HepG2 (cell line): ENCODE results near the gene KRTCAP2. TPM values are rescaled to one million over a fixed set of nuclear protein-coding genes. Genes with fewer than 3 reads are reported as not detected.

ENCODE experiments used
- CCDC6 ChIP-seq: sonication (generic); formaldehyde crosslinking; IDR thresholded peaks from 2 replicates; pipeline ENCODE4 v1.8.1; 2022; ENCODE audit warnings: mild to moderate bottlenecking, missing genetic modification reagents, moderate library complexity
- FOXO1 ChIP-seq: sonication (generic); formaldehyde crosslinking; IDR thresholded peaks from 2 replicates; pipeline ENCODE4 v1.4.0; 2020; ENCODE audit warnings: missing genetic modification reagents
- GZF1 ChIP-seq: sonication (generic); formaldehyde crosslinking; IDR thresholded peaks from 2 replicates; pipeline ENCODE4 v1.5.1; 2020; ENCODE audit warnings: mild to moderate bottlenecking, missing genetic modification reagents
- HDAC2 ChIP-seq: sonication (generic); formaldehyde crosslinking; IDR thresholded peaks from 2 replicates; pipeline ENCODE4 v1.4.0; 2020; ENCODE audit warnings: missing genetic modification reagents
- IRF2 ChIP-seq: IDR thresholded peaks from 2 replicates; pipeline ENCODE4 v1.6.1; 2018; ENCODE audit warnings: missing genetic modification reagents, missing compliant biosample characterization
- KMT2B ChIP-seq: IDR thresholded peaks from 2 replicates; pipeline ENCODE4 v1.6.1; 2016; ENCODE audit warnings: missing genetic modification reagents, missing compliant biosample characterization
- MAZ ChIP-seq, 2 experiments: sonication (generic) in 1 of 2; formaldehyde crosslinking in 1 of 2; IDR thresholded peaks; 2 replicates each; pipeline versions ENCODE4 v1.5.0 to v1.6.1; 2012 to 2020; ENCODE audit warnings: low read depth in 2 of 2, mild to moderate bottlenecking in 2 of 2, borderline replicate concordance in 1 of 2, improper control_type of control experiment in 1 of 2, low read length in 1 of 2, missing genetic modification reagents in 1 of 2, moderate library complexity in 1 of 2
- NFKBIZ ChIP-seq: IDR thresholded peaks from 2 replicates; pipeline ENCODE4 v1.6.1; 2018; ENCODE audit warnings: missing genetic modification reagents, missing compliant biosample characterization
- NR2F6 ChIP-seq, 2 experiments: IDR thresholded peaks; 2 replicates each; pipeline ENCODE4 v1.6.1; 2016; ENCODE audit warnings: antibody characterized with exemption in 1 of 2, mild to moderate bottlenecking in 1 of 2
- PHF20 ChIP-seq: sonication (generic); formaldehyde crosslinking; IDR thresholded peaks from 2 replicates; pipeline ENCODE4 v1.5.0; 2020; ENCODE audit warnings: mild to moderate bottlenecking, missing genetic modification reagents
- POLR2A ChIP-seq, 2 experiments: IDR thresholded peaks; 2 replicates each; pipeline ENCODE4 v1.6.1; 2011; ENCODE audit warnings: low read depth in 2 of 2, low read length in 2 of 2, mild to moderate bottlenecking in 1 of 2, moderate library complexity in 1 of 2; ENCODE audit not compliant: insufficient read depth in 1 of 2
- RXRB ChIP-seq: IDR thresholded peaks from 2 replicates; pipeline ENCODE4 v1.6.1; 2016; ENCODE audit warnings: borderline replicate concordance, missing genetic modification reagents, missing compliant biosample characterization
- THAP11 ChIP-seq: IDR thresholded peaks from 2 replicates; pipeline ENCODE4 v1.6.1; 2016; ENCODE audit warnings: missing biosample characterization, missing genetic modification reagents
- ZBTB21 ChIP-seq: sonication (generic); formaldehyde crosslinking; IDR thresholded peaks from 2 replicates; pipeline ENCODE4 v1.4.0; 2020; ENCODE audit warnings: missing genetic modification reagents
- ZBTB8A ChIP-seq: sonication (generic); formaldehyde crosslinking; IDR thresholded peaks from 2 replicates; pipeline ENCODE4 v1.4.0; 2020; ENCODE audit warnings: mild to moderate bottlenecking, low read depth, missing genetic modification reagents, borderline replicate concordance
- ZNF274 ChIP-seq: sonication (generic); formaldehyde crosslinking; IDR thresholded peaks from 2 replicates; pipeline ENCODE4 v1.5.1; 2020; ENCODE audit warnings: mild to moderate bottlenecking, missing genetic modification reagents
- ZNF431 ChIP-seq: sonication (generic); formaldehyde crosslinking; IDR thresholded peaks from 2 replicates; pipeline ENCODE4 v1.9.0; 2022; ENCODE audit warnings: missing genetic modification reagents, low read depth, mild to moderate bottlenecking, borderline replicate concordance
- ZNF562 ChIP-seq: sonication (generic); formaldehyde crosslinking; IDR thresholded peaks from 2 replicates; pipeline ENCODE4 v1.8.0; 2022; ENCODE audit warnings: missing genetic modification reagents, borderline replicate concordance
- ZNF652 ChIP-seq: IDR thresholded peaks from 2 replicates; pipeline ENCODE4 v1.6.1; 2016; ENCODE audit warnings: low read depth, borderline replicate concordance
- ZNF773 ChIP-seq: sonication (generic); formaldehyde crosslinking; IDR thresholded peaks from 2 replicates; pipeline ENCODE4 v1.4.0; 2020; ENCODE audit warnings: missing genetic modification reagents, borderline replicate concordance
- ZNF879 ChIP-seq: sonication (generic); formaldehyde crosslinking; IDR thresholded peaks from 2 replicates; pipeline ENCODE4 v1.8.1; 2023; ENCODE audit warnings: missing genetic modification reagents
- polyA plus RNA-seq, 8 experiments: library from polyadenylated mRNA; depleted of rRNA in 3 of 8; stranded (reverse) in 7 of 8; unstranded in 1 of 8; fragments of >200 nt; fragmentation: Illumina TruSeq in 4 of 8; extraction: Trizol in 4 of 8; gene quantifications; 2 replicates each; pipeline versions ENCODE4 v1.2.1 to v1.2.3, GENCODE V29; 2011 to 2016; ENCODE audit warnings: low read depth in 4 of 8, missing spikeins in 1 of 8, mixed read lengths in 1 of 8; ENCODE audit not compliant: insufficient read depth in 1 of 8
- total RNA-seq, 5 experiments: library from RNA; depleted of rRNA; stranded (reverse); fragments of >200 nt; fragmentation: Illumina TruSeq; extraction: Trizol; gene quantifications; 2 replicates each; pipeline ENCODE4 v1.2.3, GENCODE V29; 2016; ENCODE audit warnings: low read depth in 1 of 5
- TF ChIP-seq, protein P1 (sequence below): sonication (generic); formaldehyde crosslinking; IDR thresholded peaks from 2 replicates; pipeline ENCODE4 v1.4.0; 2020; ENCODE audit warnings: missing genetic modification reagents, low read depth, mild to moderate bottlenecking, borderline replicate concordance
- TF ChIP-seq, protein P2 (sequence below): sonication (generic); formaldehyde crosslinking; IDR thresholded peaks from 2 replicates; pipeline ENCODE4 v1.5.0; 2020; ENCODE audit warnings: mild to moderate bottlenecking, missing genetic modification reagents
- TF ChIP-seq, protein P3 (sequence below): sonication (generic); formaldehyde crosslinking; IDR thresholded peaks from 2 replicates; pipeline ENCODE4 v1.4.0; 2020; ENCODE audit warnings: missing genetic modification reagents, mild to moderate bottlenecking, borderline replicate concordance
- TF ChIP-seq, protein P4 (sequence below): IDR thresholded peaks from 2 replicates; pipeline ENCODE4 v1.6.1; 2016; ENCODE audit warnings: mild to moderate bottlenecking, missing biosample characterization, missing genetic modification reagents

KRTCAP2 gene
- total and polyA plus RNA-seq, 2 of the 13 experiments (the other 11 are each of a cell fraction or from before 2014, with no cell fraction given): 77.3 to 79.4 TPM

DNA sequence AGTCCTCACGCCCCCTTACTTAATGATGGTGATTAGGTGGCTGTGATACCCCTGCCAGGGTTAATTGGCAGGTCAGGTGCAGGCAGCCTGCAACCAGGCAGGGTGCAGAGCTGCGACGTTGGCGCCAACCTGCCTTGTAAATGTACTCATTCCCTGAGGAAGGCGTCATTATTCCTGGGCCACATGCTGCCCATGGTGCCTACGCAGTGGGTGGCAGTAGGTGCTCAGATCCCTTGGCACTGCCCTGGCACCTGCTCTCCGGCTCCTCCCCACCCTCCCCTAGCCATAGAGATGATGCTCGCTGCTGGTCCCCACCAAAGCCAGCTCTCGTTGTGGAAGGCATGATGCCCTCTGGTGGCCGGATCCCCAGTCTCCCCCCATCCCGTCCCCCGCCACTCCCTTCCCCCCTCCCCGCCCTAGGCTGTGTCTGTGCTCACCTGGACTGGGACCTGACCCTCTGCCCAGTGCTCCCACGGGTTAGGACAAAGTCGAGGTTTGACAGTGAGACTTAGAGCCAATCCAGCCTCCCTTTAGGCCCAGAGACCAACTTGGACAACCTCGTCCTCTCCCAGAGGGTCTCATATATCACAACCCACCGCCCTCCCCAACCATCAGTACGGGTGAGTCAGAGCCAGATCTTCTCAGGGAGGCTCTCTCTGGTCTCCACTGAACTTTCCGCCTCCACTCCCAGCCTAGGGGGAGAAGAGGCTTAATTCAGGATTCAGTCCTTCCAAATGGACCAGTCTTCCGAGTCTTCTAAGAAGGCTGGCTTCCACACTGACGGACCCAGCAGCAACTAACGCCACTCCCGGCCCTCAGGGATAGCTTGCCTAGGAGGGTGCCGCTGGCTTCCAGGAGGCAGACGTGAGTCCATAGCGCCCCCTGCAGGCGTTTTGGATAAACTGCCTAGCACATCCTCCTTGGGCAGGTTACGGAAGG, 5.7 kb downstream of the KRTCAP2 start (continued):
- TF ChIP-seq ZNF773 (CRISPR knock-in tag) (no peak), KMT2B (CRISPR knock-in tag) (0 out of 2 replicates have a peak, but pooled peaks have one; percentile 21), ZNF431 (CRISPR knock-in tag) (no peak), NR2F6 (IDR thresholded peaks at IDR 0.05) (no peak), NR2F6 (CRISPR knock-in tag; IDR thresholded peaks at IDR 0.05) (peak; percentile 48; the same call in 1 of the 2 replicates), PHF20 (CRISPR knock-in tag) (no peak), ZNF274 (CRISPR knock-in tag) (no peak), ZBTB21 (no peak), ZNF652 (CRISPR knock-in tag) (0 out of 2 replicates have a peak, but pooled peaks have one; percentile 34), RXRB (peak; percentile 67; the same call in 1 of the 2 replicates), THAP11 (peak; percentile 58), GZF1 (no peak), NFKBIZ (0 out of 2 replicates have a peak, but pooled peaks have one; percentile 63), ZNF562 (no peak), ZNF879 (CRISPR knock-in tag) (no peak), CCDC6 (no peak), POLR2A (IDR thresholded peaks at IDR 0.05; ENCODE audit: insufficient read depth in 1 of 2, low read depth in 2 of 2, low read length in 2 of 2) (no peak), HDAC2 (CRISPR knock-in tag) (0 out of 2 replicates have a peak, but pooled peaks have one; percentile 36), MAZ (IDR thresholded peaks at IDR 0.05; ENCODE audit: borderline replicate concordance, low read depth, low read length) (peak; percentile 46; the same call in 1 of the 2 replicates), MAZ (CRISPR knock-in tag; IDR thresholded peaks at IDR 0.05; ENCODE audit: low read depth) (0 out of 2 replicates have a peak, but pooled peaks have one; percentile 39), FOXO1 (CRISPR knock-in tag) (0 out of 2 replicates have a peak, but pooled peaks have one; percentile 12), ZBTB8A (no peak), IRF2 (CRISPR knock-in tag) (0 out of 2 replicates have a peak, but pooled peaks have one; percentile 31)
- TF ChIP-seq, protein P1, sequence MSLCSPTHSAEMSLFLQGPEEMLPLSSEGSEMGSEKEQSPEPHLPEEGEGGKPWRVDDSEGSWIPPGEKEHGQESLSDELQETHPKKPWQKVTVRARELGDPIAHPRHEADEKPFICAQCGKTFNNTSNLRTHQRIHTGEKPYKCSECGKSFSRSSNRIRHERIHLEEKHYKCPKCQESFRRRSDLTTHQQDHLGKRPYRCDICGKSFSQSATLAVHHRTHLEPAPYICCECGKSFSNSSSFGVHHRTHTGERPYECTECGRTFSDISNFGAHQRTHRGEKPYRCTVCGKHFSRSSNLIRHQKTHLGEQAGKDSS (CRISPR knock-in tag): peak; percentile 99
- TF ChIP-seq, protein P2, sequence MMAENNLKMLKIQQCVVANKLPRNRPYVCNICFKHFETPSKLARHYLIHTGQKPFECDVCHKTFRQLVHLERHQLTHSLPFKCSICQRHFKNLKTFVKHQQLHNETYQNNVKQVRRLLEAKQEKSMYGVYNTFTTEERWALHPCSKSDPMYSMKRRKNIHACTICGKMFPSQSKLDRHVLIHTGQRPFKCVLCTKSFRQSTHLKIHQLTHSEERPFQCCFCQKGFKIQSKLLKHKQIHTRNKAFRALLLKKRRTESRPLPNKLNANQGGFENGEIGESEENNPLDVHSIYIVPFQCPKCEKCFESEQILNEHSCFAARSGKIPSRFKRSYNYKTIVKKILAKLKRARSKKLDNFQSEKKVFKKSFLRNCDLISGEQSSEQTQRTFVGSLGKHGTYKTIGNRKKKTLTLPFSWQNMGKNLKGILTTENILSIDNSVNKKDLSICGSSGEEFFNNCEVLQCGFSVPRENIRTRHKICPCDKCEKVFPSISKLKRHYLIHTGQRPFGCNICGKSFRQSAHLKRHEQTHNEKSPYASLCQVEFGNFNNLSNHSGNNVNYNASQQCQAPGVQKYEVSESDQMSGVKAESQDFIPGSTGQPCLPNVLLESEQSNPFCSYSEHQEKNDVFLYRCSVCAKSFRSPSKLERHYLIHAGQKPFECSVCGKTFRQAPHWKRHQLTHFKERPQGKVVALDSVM: peak; percentile 50; the same call in 1 of the 2 replicates
- TF ChIP-seq, protein P3, sequence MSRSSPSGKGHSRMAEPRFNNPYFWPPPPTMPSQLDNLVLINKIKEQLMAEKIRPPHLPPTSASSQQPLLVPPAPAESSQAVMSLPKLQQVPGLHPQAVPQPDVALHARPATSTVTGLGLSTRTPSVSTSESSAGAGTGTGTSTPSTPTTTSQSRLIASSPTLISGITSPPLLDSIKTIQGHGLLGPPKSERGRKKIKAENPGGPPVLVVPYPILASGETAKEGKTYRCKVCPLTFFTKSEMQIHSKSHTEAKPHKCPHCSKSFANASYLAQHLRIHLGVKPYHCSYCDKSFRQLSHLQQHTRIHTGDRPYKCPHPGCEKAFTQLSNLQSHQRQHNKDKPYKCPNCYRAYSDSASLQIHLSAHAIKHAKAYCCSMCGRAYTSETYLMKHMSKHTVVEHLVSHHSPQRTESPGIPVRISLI (CRISPR knock-in tag): peak; percentile 6; the same call in 1 of the 2 replicates
- TF ChIP-seq, protein P4, sequence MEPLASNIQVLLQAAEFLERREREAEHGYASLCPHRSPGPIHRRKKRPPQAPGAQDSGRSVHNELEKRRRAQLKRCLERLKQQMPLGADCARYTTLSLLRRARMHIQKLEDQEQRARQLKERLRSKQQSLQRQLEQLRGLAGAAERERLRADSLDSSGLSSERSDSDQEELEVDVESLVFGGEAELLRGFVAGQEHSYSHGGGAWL: no peak
